DOHH2 (cell line): ENCODE results near the gene CXCR1.

Experiments
- EZH2phosphoT487 ChIP-seq: fragments of 200-600 bp; sonication (generic); IDR thresholded peaks from 2 replicates; pipeline ENCODE4 v1.6.1; 2017; ENCODE audit warnings: borderline replicate concordance, mild to moderate bottlenecking, antibody characterized with exemption, low read length, moderate library complexity, mixed read lengths
- TF ChIP-seq, protein P1 (sequence below): fragments of 200-600 bp; sonication (generic); IDR thresholded peaks from one replicate; pipeline ENCODE4 v1.5.1; 2014; ENCODE audit warnings: antibody characterized with exemption, mild to moderate bottlenecking, low read depth, low read length; ENCODE audit not compliant: poor library complexity, severe bottlenecking

DNA sequence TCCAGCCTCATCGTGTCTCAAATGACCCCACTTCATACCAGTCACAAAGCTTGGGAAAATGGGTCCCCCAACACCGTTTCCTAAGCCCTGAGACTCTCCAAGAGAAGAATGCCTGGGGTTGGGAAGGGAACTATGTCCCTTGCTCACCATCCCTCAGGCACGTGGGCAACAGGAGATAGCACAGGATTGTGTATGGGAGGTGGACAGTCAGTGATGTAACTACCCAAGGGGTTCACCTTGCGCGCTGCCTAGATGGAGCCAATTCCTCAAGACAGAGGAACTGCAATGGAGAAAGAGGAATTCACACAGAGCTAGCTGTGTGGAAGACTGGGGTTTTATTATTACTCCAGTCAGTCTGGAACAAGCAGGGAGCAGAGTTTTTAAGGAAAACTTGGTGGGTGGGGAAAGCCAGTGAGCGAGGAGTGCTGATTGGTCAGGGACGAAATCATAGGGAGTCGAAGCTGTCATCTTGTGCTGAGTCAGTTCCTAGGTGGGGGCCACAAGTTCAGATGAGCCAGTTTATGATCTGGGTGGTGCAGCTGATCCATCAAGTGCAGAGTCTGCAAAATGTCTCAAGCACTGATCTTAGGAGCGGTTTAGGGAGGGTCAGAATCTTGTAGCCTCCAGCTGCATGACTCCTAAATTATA is 13.8 kb upstream of the CXCR1 start:
- TF ChIP-seq, protein P1, sequence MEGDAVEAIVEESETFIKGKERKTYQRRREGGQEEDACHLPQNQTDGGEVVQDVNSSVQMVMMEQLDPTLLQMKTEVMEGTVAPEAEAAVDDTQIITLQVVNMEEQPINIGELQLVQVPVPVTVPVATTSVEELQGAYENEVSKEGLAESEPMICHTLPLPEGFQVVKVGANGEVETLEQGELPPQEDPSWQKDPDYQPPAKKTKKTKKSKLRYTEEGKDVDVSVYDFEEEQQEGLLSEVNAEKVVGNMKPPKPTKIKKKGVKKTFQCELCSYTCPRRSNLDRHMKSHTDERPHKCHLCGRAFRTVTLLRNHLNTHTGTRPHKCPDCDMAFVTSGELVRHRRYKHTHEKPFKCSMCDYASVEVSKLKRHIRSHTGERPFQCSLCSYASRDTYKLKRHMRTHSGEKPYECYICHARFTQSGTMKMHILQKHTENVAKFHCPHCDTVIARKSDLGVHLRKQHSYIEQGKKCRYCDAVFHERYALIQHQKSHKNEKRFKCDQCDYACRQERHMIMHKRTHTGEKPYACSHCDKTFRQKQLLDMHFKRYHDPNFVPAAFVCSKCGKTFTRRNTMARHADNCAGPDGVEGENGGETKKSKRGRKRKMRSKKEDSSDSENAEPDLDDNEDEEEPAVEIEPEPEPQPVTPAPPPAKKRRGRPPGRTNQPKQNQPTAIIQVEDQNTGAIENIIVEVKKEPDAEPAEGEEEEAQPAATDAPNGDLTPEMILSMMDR = no peak
- TF ChIP-seq EZH2phosphoT487 = no peak
